ENCODE data around the gene PSMD4.
A peak's percentile ranks its signal among the peaks of the same experiment; 100 is the strongest.
"Not testable (repeated sequence)": the region's sequence is repeated elsewhere in the genome, so short reads cannot be mapped to it uniquely, and the experiment has no call there.

Gene PSMD4

DNA sequence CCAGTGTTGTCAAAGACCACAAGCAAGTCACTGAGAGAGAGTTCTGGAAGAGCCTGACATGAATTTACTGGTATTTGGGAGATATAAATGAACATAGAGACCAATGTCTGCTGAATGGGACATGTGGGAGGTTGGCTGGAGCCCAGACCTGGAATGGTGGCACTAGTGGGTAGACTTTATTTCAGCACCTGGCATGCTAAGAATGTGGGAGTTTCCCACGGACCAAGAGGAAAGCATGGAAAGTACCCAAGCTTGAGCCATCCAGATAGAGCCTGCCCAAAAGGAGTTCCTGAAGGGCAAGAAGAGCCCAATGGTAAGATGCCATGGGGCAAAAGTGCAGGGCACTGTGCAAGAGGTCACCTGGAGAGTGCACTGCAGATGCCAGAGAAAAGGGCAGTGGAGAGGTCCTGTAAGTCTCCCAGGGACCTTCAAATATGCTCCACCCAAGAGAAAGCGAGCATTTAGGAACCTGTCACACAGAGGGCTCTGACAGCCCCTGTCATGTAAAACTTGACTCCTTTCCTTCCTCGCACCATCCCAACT, 19.5 kb downstream of the PSMD4 start:
- DNase-seq = no peak

DNA sequence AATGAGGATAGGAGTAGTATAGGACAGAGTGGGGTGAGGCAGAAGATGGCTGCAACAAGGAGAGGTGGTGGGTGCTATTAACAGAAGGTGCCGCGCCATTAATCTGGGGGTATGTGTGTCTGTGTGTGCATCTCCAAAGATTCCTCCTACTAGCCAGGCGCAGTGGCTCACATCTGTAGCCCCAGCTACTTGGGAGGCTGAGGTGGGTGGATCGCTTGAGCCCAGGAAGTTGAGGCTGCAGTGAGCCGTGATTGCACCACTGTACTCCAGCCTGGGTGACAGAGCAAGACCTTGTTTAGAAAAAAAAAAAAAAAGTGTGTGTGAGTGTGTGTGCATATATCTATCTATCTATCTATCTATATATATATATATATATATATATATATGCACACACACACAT, 20.8 kb downstream of the PSMD4 start:
- DNase-seq = not testable (repeated sequence)

DNA sequence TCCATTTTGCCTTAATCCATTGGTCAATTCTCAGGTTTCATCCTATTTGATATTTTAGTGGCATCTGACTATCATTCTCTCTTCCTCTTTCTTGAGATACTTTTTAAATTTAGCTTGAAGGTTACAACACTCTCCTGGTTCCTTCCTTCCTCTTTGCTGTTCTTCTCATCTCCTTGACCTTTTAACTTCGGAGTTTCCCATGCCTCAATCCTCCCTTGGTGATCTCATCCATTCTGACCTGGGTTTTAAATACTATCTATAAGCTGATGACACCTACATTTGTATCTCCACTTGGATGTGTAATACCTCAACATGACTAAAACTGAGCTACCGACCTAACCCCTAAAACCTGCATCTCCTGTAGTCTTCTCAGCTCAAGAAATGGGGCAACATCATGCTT, 22.7 kb downstream of the PSMD4 start:
- no peak for DNase-seq

GRCh38 chr1:151281225-151281968, 26.9 kb downstream of the PSMD4 start:
- peak; percentile 98 for DNase-seq

DNA sequence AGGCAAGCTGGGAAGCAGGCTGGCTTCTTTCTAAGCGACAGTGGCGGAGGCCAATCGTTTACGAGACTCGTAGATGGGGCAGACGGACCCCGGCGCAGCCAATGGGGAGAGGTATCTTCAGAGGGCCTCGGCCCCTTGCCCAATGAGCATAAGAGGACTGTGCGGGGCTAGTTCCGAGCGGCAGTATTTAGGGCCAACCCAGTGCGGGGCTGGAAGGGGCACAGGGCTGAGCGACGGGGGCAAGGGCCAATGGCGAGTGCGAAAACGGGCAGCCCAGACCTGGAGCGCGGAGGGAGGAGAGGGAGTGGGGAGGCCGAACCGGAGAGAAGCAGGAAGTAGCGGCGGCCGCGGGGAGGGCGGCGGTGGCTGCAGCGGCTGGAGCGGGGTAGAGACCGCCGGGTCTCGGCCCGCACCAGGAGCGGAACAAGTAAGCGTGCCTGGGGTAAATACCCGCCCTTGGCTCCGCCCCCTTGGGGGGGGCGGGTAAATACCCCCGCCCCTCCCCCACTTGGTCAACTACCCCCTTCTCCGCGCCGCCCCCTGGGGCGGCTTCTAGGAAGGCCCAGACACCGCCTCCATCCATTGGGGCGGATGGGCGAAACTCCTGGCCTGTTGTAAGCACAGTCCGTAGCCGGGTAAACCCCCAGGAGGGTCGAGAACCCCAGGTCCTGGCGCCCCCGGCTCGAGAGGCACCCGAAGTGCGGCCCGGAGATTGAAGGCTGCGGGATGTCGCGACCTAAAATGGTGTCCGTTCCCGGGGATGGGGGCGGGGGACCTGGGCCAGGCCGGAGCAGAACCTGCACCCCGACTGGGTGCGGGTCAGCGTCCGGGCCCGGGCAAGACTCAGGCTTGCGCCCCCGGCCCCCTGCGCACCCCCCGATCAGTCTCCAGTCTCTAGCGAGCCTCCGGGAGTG, 27.7 kb downstream of the PSMD4 start, which contains the start of gene ZNF687:
Gene ZNF687 (plus strand): TSS at position 331 of the 914 bp plus-strand sequence. CDS start 3,993 bp downstream, outside the sequence.
- peak; percentile 100 for DNase-seq

DNA sequence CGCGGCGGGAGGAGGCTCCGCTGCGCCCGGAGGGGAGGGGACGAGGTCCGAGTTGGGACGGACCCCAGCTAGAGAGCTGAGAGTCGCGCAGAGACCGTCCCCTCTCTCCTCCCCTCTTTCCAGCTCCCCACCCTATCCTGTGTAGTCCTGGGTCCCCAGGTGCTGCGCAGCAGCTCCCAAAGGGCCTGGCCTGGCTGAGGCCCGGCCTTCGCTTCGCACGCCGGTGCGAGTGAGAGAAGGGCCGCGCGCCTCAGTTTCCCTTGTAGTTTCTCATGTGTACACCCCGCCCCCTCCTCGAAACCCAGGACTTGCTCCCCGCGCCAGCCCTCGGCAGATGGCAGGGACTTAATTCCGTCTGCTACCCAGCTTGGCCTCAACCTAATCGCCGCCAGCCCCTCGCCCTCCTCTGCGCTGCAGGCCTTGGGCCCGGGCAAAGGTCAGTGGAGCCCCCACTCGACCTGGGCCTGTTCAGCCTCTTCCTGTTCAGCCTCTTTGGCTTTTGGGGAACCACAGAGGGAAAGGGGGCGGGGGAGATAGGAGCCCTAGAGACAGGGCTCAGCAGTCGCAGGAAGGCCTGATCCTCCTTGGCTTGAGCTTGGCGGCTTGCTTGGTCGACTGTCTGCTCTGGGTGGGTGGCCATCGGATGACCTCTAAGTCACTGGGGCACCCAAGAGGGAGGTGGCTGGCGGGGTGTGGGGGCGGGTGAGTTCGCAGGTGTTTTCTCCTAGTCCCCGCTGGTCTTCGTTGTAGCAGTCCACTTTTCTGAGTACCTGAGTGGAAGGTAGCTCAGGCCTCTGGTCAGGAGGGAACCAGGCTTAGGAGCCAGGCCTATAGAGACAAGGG, 28.6 kb downstream of the PSMD4 start:
- DNase-seq = peak; percentile 19

GRCh38 chr1:151284013-151284577, 29.6 kb downstream of the PSMD4 start:
- no peak for DNase-seq

- DNase-seq = no peak
Observed at GRCh38 chr1:151286619-151287340, 32.2 kb downstream of the PSMD4 start.

GRCh38 chr1:151287341-151287699, 32.8 kb downstream of the PSMD4 start:
- no peak for DNase-seq

GRCh38 chr1:151287767-151288500, 33.4 kb downstream of the PSMD4 start:
- no peak for DNase-seq

- no peak for DNase-seq
Observed at GRCh38 chr1:151288502-151288901, 34.0 kb downstream of the PSMD4 start.

DNA sequence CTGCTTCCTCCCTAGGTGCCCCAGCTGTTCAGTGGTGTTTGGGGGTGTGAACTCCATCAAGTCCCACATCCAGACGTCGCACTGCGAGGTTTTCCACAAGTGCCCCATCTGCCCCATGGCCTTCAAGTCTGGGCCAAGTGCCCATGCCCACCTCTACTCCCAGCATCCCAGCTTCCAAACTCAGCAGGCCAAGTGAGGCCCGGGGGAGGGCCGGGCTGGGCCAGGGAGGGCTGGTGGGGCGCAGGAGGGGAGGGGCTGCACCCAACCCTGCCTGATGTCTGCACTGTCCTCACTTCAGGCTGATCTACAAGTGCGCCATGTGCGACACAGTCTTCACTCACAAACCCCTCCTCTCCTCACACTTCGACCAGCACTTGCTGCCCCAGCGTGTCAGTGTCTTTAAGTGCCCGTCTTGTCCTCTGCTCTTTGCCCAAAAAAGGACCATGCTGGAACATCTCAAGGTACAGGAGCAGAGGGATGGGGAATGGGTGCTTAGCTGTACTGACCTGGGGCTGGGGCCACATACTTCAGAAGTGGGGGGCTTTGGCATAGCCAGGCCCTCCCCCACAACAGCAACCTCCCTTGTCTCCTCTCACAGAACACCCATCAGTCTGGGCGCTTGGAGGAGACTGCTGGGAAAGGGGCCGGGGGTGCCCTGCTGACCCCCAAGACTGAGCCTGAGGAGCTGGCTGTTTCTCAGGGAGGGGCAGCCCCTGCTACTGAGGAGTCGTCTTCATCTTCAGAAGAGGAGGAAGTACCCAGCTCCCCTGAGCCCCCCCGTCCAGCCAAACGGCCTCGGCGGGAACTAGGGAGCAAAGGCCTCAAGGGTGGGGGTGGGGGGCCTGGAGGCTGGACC, 34.8 kb downstream of the PSMD4 start:
- DNase-seq = no peak

DNA sequence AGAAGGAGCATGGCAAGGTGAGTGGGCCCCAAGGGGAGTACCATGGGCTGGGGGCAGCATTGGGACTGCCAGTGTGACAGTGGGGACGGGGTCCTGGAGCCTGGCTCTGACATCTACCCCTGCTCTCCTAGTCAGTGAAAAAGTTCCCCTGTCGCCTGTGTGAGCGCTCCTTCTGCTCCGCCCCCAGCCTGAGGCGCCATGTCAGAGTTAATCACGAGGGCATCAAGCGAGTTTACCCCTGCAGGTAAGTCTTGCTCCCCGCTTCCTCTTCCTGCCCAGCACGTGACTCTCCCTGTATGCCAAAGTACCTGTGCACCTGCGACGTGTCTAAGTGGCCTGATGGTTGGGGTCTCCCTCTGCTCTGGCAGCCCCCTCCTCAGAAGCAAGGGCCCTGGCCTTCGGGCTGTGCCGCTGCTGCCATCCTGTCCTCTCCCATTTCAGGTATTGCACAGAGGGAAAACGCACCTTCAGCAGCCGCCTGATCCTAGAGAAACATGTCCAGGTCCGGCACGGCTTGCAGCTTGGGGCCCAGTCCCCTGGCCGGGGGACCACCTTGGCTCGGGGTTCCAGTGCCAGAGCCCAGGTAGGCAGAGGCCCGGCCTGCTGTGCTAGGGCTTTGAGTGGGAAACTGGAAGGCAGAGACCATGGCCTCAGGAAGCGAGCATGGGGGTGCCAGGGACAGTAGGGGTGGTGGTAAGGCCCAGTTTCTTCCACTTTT, 35.6 kb downstream of the PSMD4 start:
- DNase-seq = no peak

DNA sequence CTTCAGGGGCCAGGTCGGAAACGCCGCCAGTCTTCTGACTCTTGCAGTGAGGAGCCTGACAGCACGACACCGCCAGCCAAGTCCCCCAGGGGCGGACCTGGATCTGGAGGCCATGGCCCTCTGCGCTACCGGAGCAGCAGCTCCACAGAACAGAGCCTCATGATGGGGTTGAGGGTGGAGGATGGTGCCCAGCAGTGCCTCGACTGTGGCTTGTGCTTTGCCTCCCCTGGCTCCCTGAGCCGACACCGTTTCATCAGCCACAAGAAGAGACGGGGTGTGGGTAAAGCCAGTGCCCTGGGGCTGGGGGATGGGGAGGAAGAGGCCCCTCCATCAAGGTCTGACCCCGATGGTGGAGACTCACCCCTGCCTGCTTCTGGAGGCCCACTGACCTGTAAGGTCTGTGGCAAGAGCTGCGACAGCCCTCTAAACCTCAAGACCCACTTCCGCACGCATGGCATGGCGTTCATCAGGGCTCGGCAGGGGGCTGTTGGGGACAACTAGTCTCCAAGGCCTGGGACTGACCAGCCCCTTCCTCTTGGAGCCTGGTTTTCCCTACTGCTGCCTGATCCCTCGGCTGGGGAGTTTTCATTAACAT, 36.3 kb downstream of the PSMD4 start:
- DNase-seq = no peak

DNA sequence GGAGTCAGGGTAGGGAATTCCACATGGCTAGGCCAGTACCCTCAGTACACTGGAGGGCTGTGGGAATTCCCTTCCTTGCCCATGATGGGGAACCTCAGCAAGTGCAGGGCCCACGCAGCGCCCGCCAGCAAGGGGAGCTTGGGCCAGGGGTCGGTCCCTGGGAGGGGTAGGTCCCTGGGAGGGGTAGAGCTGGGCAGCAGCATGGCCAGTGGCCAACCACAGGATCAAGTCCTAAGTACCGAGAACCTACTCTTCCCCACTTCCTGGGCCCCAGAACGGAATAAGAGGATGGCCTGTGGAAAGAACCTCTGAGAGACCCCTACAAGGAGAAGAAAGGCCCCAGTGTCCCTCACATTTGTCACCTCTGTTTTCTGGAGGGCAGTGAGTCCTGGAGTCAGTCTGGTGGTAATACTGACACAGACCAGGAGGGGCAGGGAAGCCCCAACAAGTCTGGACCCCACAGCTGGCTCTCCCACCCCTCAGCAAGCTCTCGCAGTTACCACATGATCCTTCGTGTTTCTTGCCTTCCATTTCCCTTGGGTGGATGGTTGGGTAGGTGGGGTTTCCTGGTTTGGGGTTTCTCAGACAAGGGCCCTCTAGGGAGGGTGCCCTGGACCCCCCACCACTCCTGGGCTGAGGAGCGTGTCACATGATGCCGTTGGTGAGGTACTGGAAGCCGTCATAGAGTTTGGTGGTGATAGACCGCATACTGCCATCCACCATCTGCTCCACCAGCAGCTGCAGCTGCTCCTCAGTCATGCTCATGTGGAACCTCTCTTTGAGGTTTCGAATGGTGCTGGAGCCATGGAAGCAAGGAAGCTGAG, 37.9 kb downstream of the PSMD4 start:
- no peak for DNase-seq

DNA sequence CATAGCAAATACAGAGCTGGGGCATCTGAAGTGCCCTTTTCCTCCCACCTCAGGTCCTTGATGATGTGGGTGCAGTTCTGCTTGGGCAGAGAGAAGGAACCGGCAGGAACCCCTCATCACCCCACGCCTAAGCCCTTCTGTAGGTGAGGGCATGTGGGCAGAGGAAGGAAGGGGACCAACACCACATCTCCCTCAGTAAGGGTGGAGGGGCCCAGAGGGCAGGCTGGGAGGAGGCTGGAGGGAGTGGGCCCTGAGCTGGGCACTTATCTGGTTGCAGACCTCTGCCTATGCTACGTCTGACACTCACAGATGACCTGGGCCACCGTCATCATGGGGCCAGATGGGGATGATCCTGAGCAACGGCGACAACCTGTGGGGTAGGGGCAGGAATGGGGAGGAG, 38.6 kb downstream of the PSMD4 start:
- DNase-seq = no peak

GRCh38 chr1:151294742-151295462, 40.4 kb downstream of the PSMD4 start:
- no peak for DNase-seq

Measured in fibroblast of skin of back (primary cell).